ENCODE measurements around the gene AKR1C2.
"Not testable (repeated sequence)": the region's sequence is repeated elsewhere in the genome, so short reads cannot be mapped to it uniquely, and the experiment has no call there.

GRCh38 chr10:4961558-4961957, 42.1 kb downstream of the AKR1C2 start:
- not testable (repeated sequence) for TF ChIP-seq CTCF (IDR thresholded peaks at IDR 0.05; ENCODE audit: low read depth, low read length, poor library complexity, severe bottlenecking); EZH2phosphoT487 (IDR thresholded peaks at IDR 0.05; ENCODE audit: borderline replicate concordance, low read length)

Measured in DOHH2 (cell line).